GM18870 (cell line): ENCODE measurements around the gene HYAL1.
"Not testable (repeated sequence)": the region's sequence is repeated elsewhere in the genome, so short reads cannot be mapped to it uniquely, and the experiment has no call there.

Experiments
- ATAC-seq: cut with Tn5 transposase; IDR thresholded peaks from one replicate; pipeline ENCODE4 v1.9.1; 2021; ENCODE audit warnings: moderate library complexity; ENCODE audit not compliant: unreplicated experiment

The HYAL1 gene

GRCh38 chr3:50263478-50264382 lies 39.6 kb downstream of the HYAL1 start:
- no peak for ATAC-seq

- ATAC-seq: no peak
Observed at GRCh38 chr3:50262778-50263177, 40.6 kb downstream of the HYAL1 start.

- ATAC-seq: not testable (repeated sequence)
Observed at GRCh38 chr3:50262200-50262599, 41.2 kb downstream of the HYAL1 start.

GRCh38 chr3:50261505-50261904 lies 41.9 kb downstream of the HYAL1 start:
- ATAC-seq: no peak

GRCh38 chr3:50260942-50261441 lies 42.4 kb downstream of the HYAL1 start:
- no peak for ATAC-seq

GRCh38 chr3:50260027-50260941 lies 43.1 kb downstream of the HYAL1 start:
- ATAC-seq: peak; percentile 37

- no peak for ATAC-seq
Observed at GRCh38 chr3:50259432-50260026, 43.8 kb downstream of the HYAL1 start.

GRCh38 chr3:50258979-50259378 lies 44.4 kb downstream of the HYAL1 start:
- ATAC-seq: no peak

GRCh38 chr3:50258029-50258680 lies 45.2 kb downstream of the HYAL1 start:
- no peak for ATAC-seq

- ATAC-seq: no peak
Observed at GRCh38 chr3:50256978-50257890, 46.1 kb downstream of the HYAL1 start.

- no peak for ATAC-seq
Observed at GRCh38 chr3:50255251-50255615, 48.1 kb downstream of the HYAL1 start.

- ATAC-seq: no peak
Observed at GRCh38 chr3:50254577-50255250, 48.7 kb downstream of the HYAL1 start.

- ATAC-seq: no peak
Observed at GRCh38 chr3:50251220-50251619, 52.2 kb downstream of the HYAL1 start.

GRCh38 chr3:50250514-50250913 lies 52.9 kb downstream of the HYAL1 start:
- ATAC-seq: no peak
